HCT116 (cell line): ENCODE measurements around the gene BLOC1S3. TPM values are rescaled to one million over a fixed set of nuclear protein-coding genes. Genes with fewer than 3 reads are reported as not detected.

Source experiments
- ATAC-seq: fragments of 200-7000 bp; cut with Tn5 transposase; 2 replicates; pipeline ENCODE4 v1.9.1; 2020; ENCODE audit warnings: mild to moderate bottlenecking, moderate library complexity
- BruUV-seq: library from RNA; stranded (reverse); fragments of 400-500 nt; replicated peaks from 2 replicates; lab custom pipeline; 2021; lab: Mats Ljungman, UMichigan
- CTCF ChIA-PET: fragments of 300-600 bp; sonication (Branson Sonifier 250); formaldehyde crosslinking; loops from one replicate; lab custom pipeline; 2021; ENCODE audit warnings: antibody characterized with exemption; lab: Charles Lee
- POLR2A ChIA-PET: fragments of 300-600, 350-600 bp; sonication (Branson Sonifier 250); formaldehyde crosslinking; loops from one replicate; lab custom pipeline; 2021; ENCODE audit warnings: antibody characterized with exemption; lab: Charles Lee
- RAD21 ChIA-PET, 2 experiments: fragments of 300-600 bp; sonication (Branson Sonifier 250); formaldehyde crosslinking; loops; one replicate each; lab custom pipeline; 2023; ENCODE audit warnings: low total read pairs in 2 of 2; ENCODE audit not compliant: uncharacterized antibody in 2 of 2, unreplicated experiment in 2 of 2, low non-redundant PET in 1 of 2; lab: Charles Lee
- DNase-seq: peaks from one replicate; pipeline ENCODE4 v3.0.0-alpha.2; 2010; ENCODE audit warnings: low read depth, low spot score
- H2AFZ ChIP-seq: fragments of 200-600 bp; shearing (Covaris generic), sonication (generic); 2 replicates; pipeline ENCODE4 v1.6.1; 2017; ENCODE audit warnings: low read depth, mixed run types, mixed read lengths, antibody characterized with exemption, low read length; ENCODE audit not compliant: poor library complexity, severe bottlenecking
- H3K27ac ChIP-seq: 2 replicates; pipeline ENCODE4 v1.5.1; 2012; ENCODE audit warnings: low read depth, low read length
- H3K27me3 ChIP-seq: fragments of 200-600 bp; sonication (generic); 2 replicates; pipeline ENCODE4 v1.6.1; 2016; ENCODE audit warnings: mixed run types, low read length, mixed read lengths; ENCODE audit not compliant: insufficient read depth
- H3K36me3 ChIP-seq, 2 experiments: fragments of 200-500 bp in 1 of 2; fragments of 200-600 bp in 1 of 2; sonication (Bioruptor generic) in 1 of 2; sonication (generic) in 1 of 2; 2 replicates each; pipeline versions ENCODE4 v1.5.1 to v1.6.1; 2014 to 2016; ENCODE audit warnings: low read length in 2 of 2, inconsistent platforms in 1 of 2, mixed read lengths in 1 of 2, mixed run types in 1 of 2; ENCODE audit not compliant: insufficient read depth in 2 of 2, control insufficient read depth in 1 of 2
- H3K4me1 ChIP-seq, 2 experiments: fragments of 200-600 bp in 1 of 2; sonication (generic) in 1 of 2; 2 replicates each; pipeline versions ENCODE4 v1.5.1 to v1.6.1; 2012 to 2017; ENCODE audit warnings: low read length in 2 of 2, inconsistent platforms in 1 of 2, mild to moderate bottlenecking in 1 of 2, mixed read lengths in 1 of 2, mixed run types in 1 of 2, moderate library complexity in 1 of 2; ENCODE audit not compliant: insufficient read depth in 2 of 2, control insufficient read depth in 1 of 2
- H3K4me2 ChIP-seq: fragments of 200-600 bp; sonication (generic); 2 replicates; pipeline ENCODE4 v1.6.1; 2017; ENCODE audit warnings: mixed run types, low read length, mixed read lengths
- H3K4me3 ChIP-seq, 2 experiments: fragments of 200-600 bp in 1 of 2; sonication (generic) in 1 of 2; replicated peaks in 1 of 2; 2 replicates each; pipeline ENCODE4 v1.5.1; 2011 to 2016; ENCODE audit warnings: low read length in 2 of 2, control low read depth in 1 of 2, low read depth in 1 of 2, mild to moderate bottlenecking in 1 of 2, mixed read lengths in 1 of 2, mixed run types in 1 of 2
- H3K79me2 ChIP-seq: fragments of 200-600 bp; sonication (generic); 2 replicates; pipeline ENCODE4 v1.6.1; 2017; ENCODE audit warnings: mild to moderate bottlenecking, mixed run types, low read length, moderate library complexity, mixed read lengths; ENCODE audit not compliant: insufficient read depth
- H3K9ac ChIP-seq: fragments of 200-600 bp; sonication (generic); 2 replicates; pipeline ENCODE4 v1.6.1; 2016; ENCODE audit warnings: low read length, mixed read lengths
- H3K9me2 ChIP-seq: fragments of 200-600 bp; sonication (generic), shearing (Covaris generic); 2 replicates; pipeline ENCODE4 v1.6.1; 2017; ENCODE audit warnings: mixed run types, mild to moderate bottlenecking, moderate library complexity; ENCODE audit not compliant: insufficient read depth
- H3K9me3 ChIP-seq, 2 experiments: fragments of 200-500 bp in 1 of 2; fragments of 200-600 bp in 1 of 2; sonication (Bioruptor generic) in 1 of 2; sonication (generic) in 1 of 2; 2 replicates each; pipeline ENCODE4 v1.6.1; 2014 to 2017; ENCODE audit warnings: low read length in 2 of 2, mixed read lengths in 2 of 2, inconsistent platforms in 1 of 2, low read depth in 1 of 2, mild to moderate bottlenecking in 1 of 2, mixed run types in 1 of 2, moderate library complexity in 1 of 2; ENCODE audit not compliant: control insufficient read depth in 1 of 2, insufficient read depth in 1 of 2
- H4K20me1 ChIP-seq: fragments of 200-600 bp; sonication (generic), shearing (Covaris generic); 2 replicates; pipeline ENCODE4 v1.6.1; 2017; ENCODE audit warnings: mixed run types, mild to moderate bottlenecking, moderate library complexity; ENCODE audit not compliant: insufficient read depth
- ATF3 ChIP-seq: IDR thresholded peaks from 2 replicates; pipeline ENCODE4 v1.6.1; 2012
- CBX3 ChIP-seq: IDR thresholded peaks from 2 replicates; pipeline ENCODE4 v1.6.1; 2012; ENCODE audit warnings: low read depth
- CEBPB ChIP-seq: IDR thresholded peaks from 2 replicates; pipeline ENCODE4 v1.6.1; 2012; ENCODE audit warnings: low read depth
- ELF1 ChIP-seq: IDR thresholded peaks from 2 replicates; pipeline ENCODE4 v1.6.1; 2012; ENCODE audit warnings: low read depth, borderline replicate concordance
- FOSL1 ChIP-seq: IDR thresholded peaks from 2 replicates; pipeline ENCODE4 v1.6.1; 2012; ENCODE audit warnings: low read depth
- JUND ChIP-seq: IDR thresholded peaks from 2 replicates; pipeline ENCODE4 v1.6.1; 2012
- MAX ChIP-seq: IDR thresholded peaks from 2 replicates; pipeline ENCODE4 v1.6.1; 2012
- REST ChIP-seq: IDR thresholded peaks from 2 replicates; pipeline ENCODE4 v1.6.1; 2012; ENCODE audit warnings: low read depth
- SIN3A ChIP-seq: IDR thresholded peaks from 2 replicates; pipeline ENCODE4 v1.6.1; 2012; ENCODE audit warnings: low read depth
- SRF ChIP-seq: IDR thresholded peaks from 2 replicates; pipeline ENCODE4 v1.6.1; 2012; ENCODE audit warnings: low read depth
- ZBTB33 ChIP-seq: IDR thresholded peaks from 2 replicates; pipeline ENCODE4 v1.6.1; 2011; ENCODE audit warnings: mild to moderate bottlenecking, low read length, moderate library complexity; ENCODE audit not compliant: insufficient replicate concordance; ENCODE audit errors: extremely low read depth
- ZFX ChIP-seq: fragments of 450-650 bp; IDR thresholded peaks from 2 replicates; pipeline ENCODE4 v1.6.1; 2017
- ZNF274 ChIP-seq: fragments of 200-500 bp; sonication (Bioruptor generic); IDR thresholded peaks from 2 replicates; pipeline ENCODE4 v1.6.1; 2014; ENCODE audit warnings: mild to moderate bottlenecking, low read depth, low read length, inconsistent platforms
- intact Hi-C: fragments of 100-400 bp; cut with micrococcal nuclease; formaldehyde crosslinking; loops from 2 replicates; pipeline ENCODE4 v1.10.0; 2022
- total RNA-seq: library from RNA; stranded (reverse); gene quantifications from one replicate; pipeline ENCODE4 v1.2.1, GENCODE V29; 2021; ENCODE audit not compliant: unreplicated experiment

Gene BLOC1S3
- total RNA-seq, 1 experiment from 2014 or later, result 12.2 TPM

GRCh38 chr19:45179892-45180370 is 1.3 kb downstream of the BLOC1S3 start:
- H3K4me3 ChIP-seq, result peak overlapping the region; percentile 63 to 81
- TF ChIP-seq SRF, result no peak
- TF ChIP-seq ELF1, result no peak
- TF ChIP-seq ZFX, result no peak
- TF ChIP-seq CBX3, result no peak
- TF ChIP-seq JUND, result no peak
- no peak for TF ChIP-seq ATF3
- TF ChIP-seq CEBPB, result no peak
- TF ChIP-seq ZNF274, result no peak
- no peak for TF ChIP-seq REST
- no peak for TF ChIP-seq FOSL1
- TF ChIP-seq ZBTB33, result no peak
- TF ChIP-seq MAX, result no peak
- TF ChIP-seq SIN3A, result no peak
- TF ChIP-seq, all 23 proteins: peak for 0
- no peaks in the 10 kb centered on the region for H3K9me2 ChIP-seq
- DNase-seq, result no peak
- peaks cover 10% of the 10 kb centered on the region for H3K79me2 ChIP-seq
- no peak for ATAC-seq
- no peaks in the 10 kb centered on the region for H3K9me3 ChIP-seq
- CTCF ChIA-PET, result interaction anchor here (2.1 kb wide), 1 partner anchor 158 kb away, joined by 12 read pairs; no protein-coding TSS in a partner anchor
- no peaks in the 10 kb centered on the region for H4K20me1 ChIP-seq
- peaks cover 14 to 25% of the 10 kb centered on the region in 2 experiments; a peak in 3 of 4 replicates for H3K4me1 ChIP-seq
- H3K4me2 ChIP-seq, result peak overlapping the region; percentile 92
- RAD21 ChIA-PET, result no interaction called here
- peak overlapping the region; percentile 93 for H3K27ac ChIP-seq
- H3K27me3 ChIP-seq, result no peaks in the 10 kb centered on the region
- no peaks in the 10 kb centered on the region for H3K36me3 ChIP-seq
- no peak overlapping the region for H2AFZ ChIP-seq
- intact Hi-C loops, result loop anchor here (2.0 to 10.0 kb wide), 3 partner anchors 65 to 159 kb away; partner anchors contain the start of genes EXOC3L2 and PPP1R37
- POLR2A ChIA-PET, result no interaction called here
- peak overlapping the region; percentile 92 for H3K9ac ChIP-seq
- no TSS peak for BruUV-seq
